Keratinocyte (primary cell): ENCODE results near the gene CDCA4.
"Not testable (repeated sequence)": the region's sequence is repeated elsewhere in the genome, so short reads cannot be mapped to it uniquely, and the experiment has no call there.

Experiments used
- CTCF ChIP-seq, 3 experiments: IDR thresholded peaks in 1 of 3; conservative IDR thresholded peaks in 1 of 3; optimal IDR thresholded peaks in 1 of 3; 2 replicates in 2 of 3; 3 replicates in 1 of 3; pipeline versions ENCODE3 to v1.5.1; 2011; ENCODE audit warnings: low read length in 3 of 3, mild to moderate bottlenecking in 3 of 3, moderate library complexity in 2 of 3, control low read depth in 1 of 3, inconsistent platforms in 1 of 3; ENCODE audit not compliant: insufficient read depth in 2 of 3; ENCODE audit errors: extremely low read depth in 1 of 3
- EZH2 ChIP-seq: IDR thresholded peaks from one replicate; pipeline ENCODE4 v1.6.1; 2012; ENCODE audit warnings: inconsistent platforms, mild to moderate bottlenecking, low read length, moderate library complexity

GRCh38 chr14:105035616-105036015, 14.7 kb upstream of the CDCA4 start:
- not testable (repeated sequence) for TF ChIP-seq EZH2; CTCF (optimal IDR thresholded peaks at IDR 0.05 in 1 of 3, IDR thresholded peaks at IDR 0.05 in 1 of 3, conservative IDR thresholded peaks at IDR 0.05 in 1 of 3; ENCODE audit: extremely low read depth in 1 of 3, insufficient read depth in 2 of 3, low read length in 3 of 3)
